ENCODE results near the gene MTG1. TPM values are rescaled to one million over a fixed set of nuclear protein-coding genes. Genes with fewer than 3 reads are reported as not detected.

MTG1 gene, protein sequence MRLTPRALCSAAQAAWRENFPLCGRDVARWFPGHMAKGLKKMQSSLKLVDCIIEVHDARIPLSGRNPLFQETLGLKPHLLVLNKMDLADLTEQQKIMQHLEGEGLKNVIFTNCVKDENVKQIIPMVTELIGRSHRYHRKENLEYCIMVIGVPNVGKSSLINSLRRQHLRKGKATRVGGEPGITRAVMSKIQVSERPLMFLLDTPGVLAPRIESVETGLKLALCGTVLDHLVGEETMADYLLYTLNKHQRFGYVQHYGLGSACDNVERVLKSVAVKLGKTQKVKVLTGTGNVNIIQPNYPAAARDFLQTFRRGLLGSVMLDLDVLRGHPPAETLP
- 37.6 and 38.5 TPM in 2 replicates for total RNA-seq

DNA sequence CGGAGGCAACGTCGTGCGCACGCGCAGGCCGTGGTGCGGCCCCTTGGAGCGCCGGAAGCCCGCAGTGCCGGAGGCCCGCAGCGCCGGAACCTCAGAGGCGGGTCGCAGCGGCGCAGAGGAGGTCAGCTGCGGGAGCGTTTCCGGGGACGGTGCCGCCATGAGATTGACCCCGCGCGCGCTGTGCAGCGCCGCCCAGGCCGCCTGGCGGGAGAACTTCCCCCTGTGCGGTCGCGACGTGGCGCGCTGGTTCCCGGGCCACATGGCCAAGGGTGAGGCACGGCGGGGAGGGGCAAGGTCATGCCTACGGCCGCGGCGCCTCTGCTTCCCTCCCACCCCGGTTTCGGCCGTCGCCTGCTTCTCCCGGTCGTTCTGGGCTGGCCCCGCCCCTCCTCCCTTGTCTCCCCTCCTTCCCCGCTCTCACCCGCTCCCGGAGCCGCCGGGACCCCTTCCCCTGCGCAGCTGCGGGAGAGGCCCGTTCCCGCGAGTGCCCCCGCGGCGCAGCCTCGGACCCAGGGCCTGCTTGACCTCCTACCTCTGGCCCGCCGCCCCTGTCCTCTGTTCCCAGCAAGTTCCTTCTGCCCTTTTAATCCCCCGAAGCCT lies at the start of gene MTG1:
MTG1 (plus strand) TSS at position 94 of the 600 bp plus-strand sequence; CDS start at position 158, 64 bp downstream.

DNA sequence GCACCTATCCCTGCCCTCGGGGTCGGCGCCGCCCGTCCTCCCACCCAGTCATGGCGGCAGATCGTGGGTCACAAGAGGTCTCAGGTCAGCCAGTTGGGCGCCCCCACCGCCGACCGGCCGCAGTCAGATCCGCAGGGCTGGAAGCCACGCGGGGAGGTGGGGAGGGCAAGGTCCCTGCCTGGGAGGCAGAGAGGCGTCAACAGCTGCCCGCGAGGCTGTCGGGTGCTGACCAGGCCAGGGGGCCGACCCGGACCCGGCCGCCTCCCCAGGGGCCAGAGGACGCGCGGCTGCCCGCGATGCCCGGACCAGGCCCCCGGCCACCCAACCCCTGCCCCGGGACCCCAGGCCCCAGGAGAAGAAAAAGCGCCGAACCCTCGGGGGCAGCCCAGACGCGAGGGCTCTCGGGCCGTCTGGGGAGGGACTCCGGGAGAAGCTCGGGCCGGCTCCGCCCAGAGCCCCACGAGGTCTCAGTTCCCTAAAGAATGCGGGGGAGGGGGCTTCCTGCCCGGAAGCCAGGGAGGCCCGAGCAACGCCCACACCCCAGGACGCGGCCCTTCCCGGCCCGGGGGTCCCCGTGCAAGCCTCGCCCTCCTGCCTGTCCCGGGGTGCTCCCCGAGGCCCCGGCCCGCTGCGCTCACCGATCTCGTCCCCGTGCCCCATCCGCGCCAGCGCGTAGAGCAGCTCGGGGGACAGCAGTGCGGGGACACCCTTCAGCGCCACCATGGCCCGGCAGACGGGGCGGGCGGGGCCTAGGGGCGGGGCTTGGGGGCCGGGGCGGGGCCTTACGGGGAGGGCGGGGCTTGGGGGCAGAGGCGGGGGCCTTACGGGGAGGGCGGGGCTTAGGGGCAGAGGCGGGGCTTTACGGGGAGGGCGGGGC lies 36.4 kb upstream of the MTG1 start, which contains the start of gene FUOM:
FUOM (minus strand) TSS at position 735 of the 877 bp plus-strand sequence; CDS start at position 723, 12 bp downstream.

DNA sequence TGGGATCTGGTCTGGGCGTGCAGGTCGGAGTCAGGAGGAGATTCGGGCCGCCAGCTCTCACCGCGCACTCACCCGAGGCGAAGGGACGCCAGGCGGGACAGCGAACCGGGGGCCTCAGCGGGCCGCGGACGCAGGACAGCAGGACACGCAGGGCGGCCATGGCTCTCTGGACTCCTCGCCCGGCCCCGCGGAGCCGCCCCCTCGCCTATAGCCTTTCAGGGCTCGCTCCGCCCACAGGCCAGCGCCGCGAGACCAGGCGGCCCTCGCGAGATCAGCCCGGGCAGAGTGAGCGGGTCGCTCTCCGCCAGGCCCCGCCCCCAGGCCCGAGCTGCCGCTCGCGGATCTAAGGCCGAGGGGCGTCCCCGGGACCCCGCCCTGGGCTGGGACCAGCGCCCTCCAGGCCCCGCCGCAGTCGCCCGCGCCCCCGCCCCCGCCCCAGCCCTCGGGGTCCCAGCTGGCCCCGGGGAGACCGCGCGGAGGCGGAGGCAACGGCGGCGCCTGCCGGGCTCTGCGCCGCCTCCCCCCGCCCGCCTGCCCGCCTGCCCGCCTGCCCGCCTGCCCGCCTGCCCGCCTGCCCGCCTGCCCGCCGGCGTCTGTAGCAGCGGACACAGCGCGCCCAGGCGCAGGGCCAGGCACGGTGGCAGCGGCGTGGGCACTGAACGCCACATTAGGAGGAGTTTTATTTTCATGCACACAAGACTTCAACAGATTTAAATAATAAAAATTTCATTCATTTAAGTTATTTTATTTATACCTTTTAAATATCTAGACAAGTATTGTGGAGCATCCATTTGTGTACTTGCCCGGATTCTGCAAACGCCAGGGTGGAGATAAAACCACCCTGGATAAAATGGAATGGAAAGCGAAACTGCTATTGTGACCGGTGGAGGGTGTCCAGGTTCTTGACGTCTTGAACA lies 20.5 kb upstream of the MTG1 start, which contains the start of gene ECHS1:
ECHS1 (minus strand) TSS at position 181 of the 917 bp plus-strand sequence; CDS start at position 160, 21 bp downstream.

DNA sequence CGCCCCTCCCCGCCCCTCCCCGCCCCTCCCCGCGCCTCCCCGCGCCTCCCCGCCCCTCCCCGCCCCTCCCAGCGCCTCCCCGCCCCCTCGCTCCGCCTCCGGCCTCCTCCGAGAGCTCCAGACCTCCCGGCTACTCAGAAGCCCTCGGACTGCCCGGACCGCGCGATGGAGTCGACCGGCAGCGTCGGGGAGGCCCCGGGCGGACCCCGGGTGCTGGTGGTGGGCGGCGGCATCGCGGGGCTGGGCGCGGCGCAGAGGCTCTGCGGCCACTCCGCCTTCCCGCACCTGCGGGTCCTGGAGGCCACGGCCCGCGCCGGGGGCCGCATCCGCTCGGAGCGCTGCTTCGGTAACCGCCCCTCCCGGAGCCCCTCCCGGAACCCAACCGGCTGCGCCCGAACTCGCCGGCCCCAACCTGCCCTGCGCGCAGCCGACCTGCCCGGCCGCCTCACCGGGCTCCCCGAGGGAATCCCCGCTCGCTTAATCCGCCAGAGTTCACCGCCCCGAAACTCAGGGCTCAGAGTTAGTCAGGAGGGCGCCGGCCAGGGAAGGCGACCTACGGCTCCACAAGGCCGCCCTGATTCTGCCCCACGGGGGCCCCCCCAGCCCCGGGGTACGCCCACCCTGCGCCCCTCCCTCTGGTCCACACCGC lies 14.7 kb upstream of the MTG1 start, which contains the start of gene PAOX:
PAOX (plus strand) TSS at position 111 of the 649 bp plus-strand sequence; CDS start at position 166, 55 bp downstream.

DNA sequence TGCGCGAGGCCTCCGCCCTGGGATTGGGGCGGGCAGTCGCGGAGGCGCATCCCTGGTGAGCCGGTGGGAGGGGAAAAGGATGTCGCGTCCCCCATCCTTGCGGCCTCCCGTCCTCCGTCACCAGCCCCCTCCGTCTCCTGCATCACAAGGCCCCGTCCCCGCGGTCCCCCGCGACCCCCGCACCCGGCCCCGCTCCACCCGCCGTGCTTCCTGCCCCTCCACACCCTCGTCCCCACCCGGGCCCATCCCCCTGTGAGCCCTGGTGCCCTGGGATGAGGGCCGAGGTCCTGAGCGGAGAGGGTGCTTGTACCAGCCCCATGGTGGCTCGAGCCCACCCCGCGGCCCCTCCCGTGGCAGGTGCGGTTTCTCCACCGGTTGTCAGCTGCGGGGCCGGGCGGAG lies 30.6 kb downstream of the MTG1 start, which contains the start of gene SPRN:
SPRN (minus strand) TSS at position 25 of the 400 bp plus-strand sequence. CDS start 944 bp downstream, outside the sequence.

DNA sequence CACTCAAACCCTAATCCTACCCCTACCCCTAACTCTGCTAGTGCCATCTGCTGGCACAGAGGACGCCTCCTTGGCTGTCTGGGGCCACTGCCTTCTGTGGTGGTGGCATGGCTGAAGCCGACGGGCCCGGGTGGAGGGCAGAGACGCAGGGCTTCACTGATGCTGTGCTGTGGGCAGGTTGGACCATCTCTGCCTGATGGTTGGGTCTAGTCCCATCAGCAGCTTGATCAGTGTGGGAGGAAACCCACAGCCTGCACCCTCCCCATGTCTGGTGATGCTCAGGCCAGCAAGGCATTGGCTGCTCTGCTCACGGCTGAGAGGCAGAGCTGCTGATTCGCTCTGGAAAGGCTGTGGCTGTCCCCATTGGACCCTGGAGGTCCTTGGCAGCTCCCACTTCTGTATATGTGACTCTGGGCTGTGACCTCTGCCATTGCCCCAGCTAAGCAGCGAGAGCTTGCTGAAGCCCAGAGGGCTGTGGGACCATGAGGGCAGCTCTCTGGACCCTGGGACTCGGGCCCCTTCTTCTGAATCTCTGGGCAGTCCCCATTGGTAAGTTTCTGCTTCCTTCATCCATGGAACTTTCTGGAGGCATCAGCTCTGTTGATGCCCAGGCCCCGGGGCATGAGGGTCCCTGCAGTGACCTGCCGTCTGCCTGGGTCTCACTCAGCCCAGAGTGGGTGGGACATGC lies 59.7 kb downstream of the MTG1 start, which contains the start of gene SCART1:
SCART1 (plus strand) TSS at position 430 of the 688 bp plus-strand sequence; CDS start at position 483, 53 bp downstream.

Small RNAs within 50 kb of the gene (small RNA-seq; reads per million reads assigned to genes)
- gene AL360181.4 (not detected), gene BANF1P2 (not detected), gene MIR3944 (not detected)

Other genes with a start within 250 kb of the MTG1 start
- 1.6 TPM in 1 of 2 replicates, not detected in the other for gene KNDC1, start 233.9 kb upstream of the MTG1 start, total RNA-seq
- not detected in 2 replicates for gene UTF1, start 163.9 kb upstream of the MTG1 start, total RNA-seq
- gene VENTX, start 156.3 kb upstream of the MTG1 start, total RNA-seq: not detected in 2 replicates
- gene ADAM8, start 117.3 kb upstream of the MTG1 start, total RNA-seq: 1.2 and 1.6 TPM in 2 replicates
- gene TUBGCP2, start 85.3 kb upstream of the MTG1 start, total RNA-seq: 54.2 and 72.9 TPM in 2 replicates
- gene ZNF511, start 85.2 kb upstream of the MTG1 start, total RNA-seq: 13.7 and 29.5 TPM in 2 replicates
- not detected in 2 replicates for gene CALY, start 57.3 kb upstream of the MTG1 start, total RNA-seq
- not detected in 2 replicates for gene PRAP1, start 46.8 kb upstream of the MTG1 start, total RNA-seq
- 4.4 and 9.8 TPM in 2 replicates for gene FUOM, start 36.1 kb upstream of the MTG1 start, total RNA-seq
- 47.1 and 60.1 TPM in 2 replicates for gene ECHS1, start 20.8 kb upstream of the MTG1 start, total RNA-seq
- gene PAOX, start 14.9 kb upstream of the MTG1 start, total RNA-seq: 6.7 and 8.0 TPM in 2 replicates
- gene SPRN, start 30.5 kb downstream of the MTG1 start, total RNA-seq: not detected in 2 replicates
- 2.0 and 4.7 TPM in 2 replicates for gene SCART1, start 59.8 kb downstream of the MTG1 start, total RNA-seq
- gene CYP2E1, start 133.2 kb downstream of the MTG1 start, total RNA-seq: 0.54 and 1.6 TPM in 2 replicates
- not detected in 2 replicates for gene SYCE1, start 171.4 kb downstream of the MTG1 start, total RNA-seq
- not detected in 2 replicates for gene FRG2B, start 232.6 kb downstream of the MTG1 start, total RNA-seq